Progenitor cell of endocrine pancreas (in vitro differentiated cells): Measurements from ENCODE around the gene TRIM33. TPM values are rescaled to one million over a fixed set of nuclear protein-coding genes. Genes with fewer than 3 reads are reported as not detected.

Experiments used
- DNase-seq: peaks from one replicate; pipeline ENCODE4 v3.0.0; 2021; ENCODE audit warnings: low spot score; ENCODE audit not compliant: unreplicated experiment
- H3K27ac Mint-ChIP-seq: 2 replicates; pipeline ENCODE4 v1.8.0; 2021; ENCODE audit warnings: mild to moderate bottlenecking, moderate library complexity, mixed read lengths
- H3K27me3 Mint-ChIP-seq: 2 replicates; pipeline ENCODE4 v1.8.0; 2021; ENCODE audit warnings: mixed read lengths
- H3K36me3 Mint-ChIP-seq: 2 replicates; pipeline ENCODE4 v1.8.0; 2022; ENCODE audit warnings: mixed read lengths; ENCODE audit not compliant: insufficient read depth
- H3K4me1 Mint-ChIP-seq: 2 replicates; pipeline ENCODE4 v1.8.0; 2021; ENCODE audit warnings: low read depth, mixed read lengths
- H3K4me3 Mint-ChIP-seq: 2 replicates; pipeline ENCODE4 v1.8.0; 2021; ENCODE audit warnings: low read depth, mild to moderate bottlenecking, moderate library complexity, mixed read lengths
- H3K9me3 Mint-ChIP-seq: 2 replicates; pipeline ENCODE4 v1.8.0; 2021; ENCODE audit warnings: low read depth, mixed read lengths
- CTCF ChIP-seq: fragments of 200-600 bp; sonication (generic); IDR thresholded peaks from one replicate; pipeline ENCODE4 v1.5.0; 2021; ENCODE audit warnings: antibody characterized with exemption, mild to moderate bottlenecking; ENCODE audit not compliant: unreplicated experiment
- total RNA-seq: library from RNA; stranded (reverse); gene quantifications from 2 replicates; pipeline ENCODE4 v1.2.1, GENCODE V29; 2021

Gene TRIM33
- total RNA-seq, 1 donor from 2014 or later: 66.5 TPM

- H3K4me3 Mint-ChIP-seq: no peak overlapping the region
- no peak for DNase-seq
- TF ChIP-seq CTCF: no peak
- peaks cover 9% of the 10 kb centered on the region for H3K4me1 Mint-ChIP-seq
- H3K36me3 Mint-ChIP-seq: no peaks in the 10 kb centered on the region
- peaks cover 10% of the 10 kb centered on the region for H3K27me3 Mint-ChIP-seq
- peaks cover 3% of the 10 kb centered on the region for H3K9me3 Mint-ChIP-seq
- no peak overlapping the region for H3K27ac Mint-ChIP-seq
Measured at GRCh38 chr1:114517348-114517747, 6.3 kb upstream of the TRIM33 start.

- H3K4me1 Mint-ChIP-seq: peaks cover 31% of the 10 kb centered on the region
- no peaks in the 10 kb centered on the region for H3K36me3 Mint-ChIP-seq
- H3K27ac Mint-ChIP-seq: peak overlapping the region; percentile 99
- H3K4me3 Mint-ChIP-seq: peak overlapping the region; percentile 94
- no peaks in the 10 kb centered on the region for H3K9me3 Mint-ChIP-seq
- peaks cover 10% of the 10 kb centered on the region for H3K27me3 Mint-ChIP-seq
- TF ChIP-seq CTCF: no peak
- no peak for DNase-seq
Measured at GRCh38 chr1:114512595-114513280, 1.7 kb upstream of the TRIM33 start.

GRCh38 chr1:114510274-114511031 is 550 bp downstream of the TRIM33 start:
- H3K27me3 Mint-ChIP-seq: peaks cover 10% of the 10 kb centered on the region
- peak overlapping the region; percentile 86 for H3K27ac Mint-ChIP-seq
- peak overlapping the region; percentile 94 for H3K4me3 Mint-ChIP-seq
- peaks cover 44% of the 10 kb centered on the region for H3K4me1 Mint-ChIP-seq
- no peaks in the 10 kb centered on the region for H3K9me3 Mint-ChIP-seq
- TF ChIP-seq CTCF: no peak
- H3K36me3 Mint-ChIP-seq: no peaks in the 10 kb centered on the region
- DNase-seq: peak; percentile 38

GRCh38 chr1:114509596-114510273 is 1.3 kb downstream of the TRIM33 start:
- H3K9me3 Mint-ChIP-seq: no peaks in the 10 kb centered on the region
- peaks cover 48% of the 10 kb centered on the region for H3K4me1 Mint-ChIP-seq
- TF ChIP-seq CTCF: no peak
- H3K36me3 Mint-ChIP-seq: peaks cover 3% of the 10 kb centered on the region
- H3K27ac Mint-ChIP-seq: peak overlapping the region; percentile 86
- H3K4me3 Mint-ChIP-seq: peak overlapping the region; percentile 92
- no peak for DNase-seq
- peaks cover 8% of the 10 kb centered on the region for H3K27me3 Mint-ChIP-seq

- H3K4me3 Mint-ChIP-seq: peak overlapping the region; percentile 92
- H3K36me3 Mint-ChIP-seq: peaks cover 5% of the 10 kb centered on the region
- H3K4me1 Mint-ChIP-seq: peaks cover 49% of the 10 kb centered on the region
- TF ChIP-seq CTCF: no peak
- H3K27me3 Mint-ChIP-seq: no peaks in the 10 kb centered on the region
- H3K27ac Mint-ChIP-seq: no peak overlapping the region
- no peaks in the 10 kb centered on the region for H3K9me3 Mint-ChIP-seq
- no peak for DNase-seq
Measured at GRCh38 chr1:114508386-114508898, 2.6 kb downstream of the TRIM33 start.
